ENCODE data around the gene OSBPL7. TPM values are rescaled to one million over a fixed set of nuclear protein-coding genes. Genes with fewer than 3 reads are reported as not detected.
"Not testable (repeated sequence)": the region's sequence is repeated elsewhere in the genome, so short reads cannot be mapped to it uniquely, and the experiment has no call there.

Gene OSBPL7
- total and polyA plus RNA-seq, 4 donors, result 7.6 to 25.3 (median 11.0) TPM

DNA sequence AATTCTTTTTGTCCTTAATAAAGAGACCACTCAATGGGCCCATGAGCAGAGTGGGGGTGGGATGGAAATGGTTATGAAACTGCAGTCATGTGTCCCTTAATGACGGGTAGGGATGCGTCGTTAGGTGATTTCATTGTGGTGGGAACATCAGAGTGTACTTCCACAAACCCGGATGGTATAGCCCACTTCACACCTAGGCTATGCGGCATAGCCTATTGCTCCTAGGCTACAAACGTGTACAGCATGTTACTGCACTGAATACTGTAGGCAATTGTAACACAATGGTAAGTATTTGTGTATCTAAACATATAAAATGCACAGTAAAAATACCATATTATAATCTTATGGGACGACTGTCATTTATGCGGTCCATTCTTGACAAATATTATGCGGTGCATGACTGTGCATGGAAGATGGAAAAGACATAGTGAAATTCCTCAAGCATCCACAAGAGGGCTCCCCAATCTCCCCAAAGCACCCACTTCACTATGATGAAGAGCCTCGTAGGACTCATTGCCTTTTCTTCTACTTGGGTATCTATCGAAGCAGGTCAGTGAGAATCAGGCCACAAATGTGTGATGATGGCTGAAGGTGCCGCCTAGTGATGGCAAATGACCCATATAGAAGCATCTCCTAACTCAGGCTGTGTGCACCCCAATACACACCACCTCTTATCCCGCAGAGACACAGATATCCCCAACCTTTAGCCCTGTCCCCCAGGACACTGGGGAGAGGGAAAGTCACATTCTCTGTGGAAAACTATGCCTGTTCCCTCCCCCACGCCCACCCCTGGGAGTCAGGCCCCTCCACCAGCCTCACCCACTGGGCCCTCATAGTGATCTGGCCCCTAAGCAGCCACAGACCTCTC is 45.0 kb downstream of the OSBPL7 start:
- Histone ChIP-seq H3K4me1 (ENCODE audit: control insufficient read depth in 5 of 5, insufficient read depth in 5 of 5, low read length in 5 of 5) (no peaks in the 10 kb centered on the region), H3K27ac (ENCODE audit: low read depth in 1 of 2, low read length in 1 of 2) (no peak overlapping the region), H3K4me3 (no peak overlapping the region), H3K36me3 (ENCODE audit: control insufficient read depth in 4 of 4, insufficient read depth in 4 of 4, low read length in 4 of 4) (no peaks in the 10 kb centered on the region), H3K9me3 (ENCODE audit: control insufficient read depth in 4 of 4, insufficient read depth in 3 of 4, low read length in 3 of 4) (peaks cover 0 to 4% (median 0%) of the 10 kb centered on the region in 4 donors), H3K9ac (ENCODE audit: insufficient read depth in 1 of 2, low read length in 2 of 2) (no peak overlapping the region), H3K27me3 (ENCODE audit: control insufficient read depth in 3 of 3, insufficient read depth in 3 of 3, low read length in 2 of 3) (peaks cover 0 to 30% (median 9%) of the 10 kb centered on the region in 3 donors)
- DNase-seq, result peak in 2 of 3 donors; percentile 13 to 16
- ATAC-seq (ENCODE audit: insufficient read depth, low FRiP score), result no peak
- WGBS, 2 donors, result 47% methylated on average over 14 of the region's 14 CpGs
- TF ChIP-seq, protein P1, sequence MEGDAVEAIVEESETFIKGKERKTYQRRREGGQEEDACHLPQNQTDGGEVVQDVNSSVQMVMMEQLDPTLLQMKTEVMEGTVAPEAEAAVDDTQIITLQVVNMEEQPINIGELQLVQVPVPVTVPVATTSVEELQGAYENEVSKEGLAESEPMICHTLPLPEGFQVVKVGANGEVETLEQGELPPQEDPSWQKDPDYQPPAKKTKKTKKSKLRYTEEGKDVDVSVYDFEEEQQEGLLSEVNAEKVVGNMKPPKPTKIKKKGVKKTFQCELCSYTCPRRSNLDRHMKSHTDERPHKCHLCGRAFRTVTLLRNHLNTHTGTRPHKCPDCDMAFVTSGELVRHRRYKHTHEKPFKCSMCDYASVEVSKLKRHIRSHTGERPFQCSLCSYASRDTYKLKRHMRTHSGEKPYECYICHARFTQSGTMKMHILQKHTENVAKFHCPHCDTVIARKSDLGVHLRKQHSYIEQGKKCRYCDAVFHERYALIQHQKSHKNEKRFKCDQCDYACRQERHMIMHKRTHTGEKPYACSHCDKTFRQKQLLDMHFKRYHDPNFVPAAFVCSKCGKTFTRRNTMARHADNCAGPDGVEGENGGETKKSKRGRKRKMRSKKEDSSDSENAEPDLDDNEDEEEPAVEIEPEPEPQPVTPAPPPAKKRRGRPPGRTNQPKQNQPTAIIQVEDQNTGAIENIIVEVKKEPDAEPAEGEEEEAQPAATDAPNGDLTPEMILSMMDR (IDR thresholded peaks at IDR 0.05; ENCODE audit: control extremely low read depth, extremely low read depth), result peak; percentile 62

DNA sequence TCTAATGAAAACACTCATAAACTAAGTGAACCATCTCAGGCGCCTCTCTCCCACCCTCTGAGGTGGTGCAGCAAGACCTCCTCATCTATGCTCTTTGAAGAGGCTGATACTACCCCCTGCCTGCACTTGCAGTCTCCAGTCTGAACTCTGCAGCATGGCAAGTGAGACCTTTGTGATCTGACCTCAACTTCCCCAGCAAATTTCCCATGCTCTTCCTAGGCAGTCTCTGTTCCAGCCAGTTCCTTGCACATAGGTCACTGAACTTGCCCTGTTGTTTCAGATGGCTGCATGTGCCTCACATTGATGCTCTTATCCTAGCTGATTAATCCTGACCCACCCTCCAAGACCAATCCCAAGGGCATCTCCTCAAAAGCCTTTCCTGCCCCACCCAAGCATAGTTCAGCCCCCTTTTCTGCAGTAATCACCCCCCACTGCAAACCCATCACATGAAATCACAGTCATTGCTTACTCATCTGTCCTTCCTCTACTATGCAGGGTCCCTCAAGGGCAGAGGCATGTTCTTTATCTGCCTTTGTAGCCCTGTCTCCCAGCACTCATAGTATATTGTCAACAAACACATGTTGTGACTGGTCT is 46.5 kb downstream of the OSBPL7 start:
- no peak for ATAC-seq (ENCODE audit: insufficient read depth, low FRiP score)
- peaks cover 0 to 26% (median 9%) of the 10 kb centered on the region in 3 donors for H3K27me3 ChIP-seq (ENCODE audit: control insufficient read depth in 3 of 3, insufficient read depth in 3 of 3, low read length in 2 of 3)
- no peak overlapping the region for H3K4me3 ChIP-seq
- WGBS, 2 donors, result 63 to 77% methylated on average over 1 of the region's 1 CpG
- H3K4me1 ChIP-seq (ENCODE audit: control insufficient read depth in 5 of 5, insufficient read depth in 5 of 5, low read length in 5 of 5), result no peaks in the 10 kb centered on the region
- H3K27ac ChIP-seq (ENCODE audit: low read depth in 1 of 2, low read length in 1 of 2), result no peak overlapping the region
- no peak overlapping the region for H3K9ac ChIP-seq (ENCODE audit: insufficient read depth in 1 of 2, low read length in 2 of 2)
- TF ChIP-seq, protein P1 (IDR thresholded peaks at IDR 0.05; ENCODE audit: control extremely low read depth, extremely low read depth), result no peak
- DNase-seq, result no peak
- no peaks in the 10 kb centered on the region for H3K36me3 ChIP-seq (ENCODE audit: control insufficient read depth in 4 of 4, insufficient read depth in 4 of 4, low read length in 4 of 4)
- peaks cover 0 to 6% (median 0%) of the 10 kb centered on the region in 4 donors for H3K9me3 ChIP-seq (ENCODE audit: control insufficient read depth in 4 of 4, insufficient read depth in 3 of 4, low read length in 3 of 4)

DNA sequence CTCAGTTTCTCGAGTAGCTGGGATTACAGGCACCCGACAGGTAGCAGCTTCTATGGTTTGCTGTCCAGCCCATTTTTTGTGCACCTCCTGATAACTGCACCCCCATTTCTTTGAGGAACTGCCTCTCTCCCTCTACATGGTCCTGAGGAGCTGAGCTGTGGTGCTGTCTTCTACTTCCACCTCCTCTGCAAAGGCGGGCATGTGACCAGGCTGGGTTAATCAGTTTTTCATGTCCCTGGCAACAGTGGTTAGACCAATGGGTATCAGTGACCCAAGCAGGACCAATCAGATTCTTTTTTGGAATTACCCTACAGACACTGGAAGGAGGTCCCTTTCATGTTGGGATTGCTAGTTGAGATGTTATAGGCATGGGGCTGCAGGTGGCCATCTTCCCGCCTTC is 47.3 kb downstream of the OSBPL7 start:
- peaks cover 0 to 21% (median 9%) of the 10 kb centered on the region in 3 donors for H3K27me3 ChIP-seq (ENCODE audit: control insufficient read depth in 3 of 3, insufficient read depth in 3 of 3, low read length in 2 of 3)

DNA sequence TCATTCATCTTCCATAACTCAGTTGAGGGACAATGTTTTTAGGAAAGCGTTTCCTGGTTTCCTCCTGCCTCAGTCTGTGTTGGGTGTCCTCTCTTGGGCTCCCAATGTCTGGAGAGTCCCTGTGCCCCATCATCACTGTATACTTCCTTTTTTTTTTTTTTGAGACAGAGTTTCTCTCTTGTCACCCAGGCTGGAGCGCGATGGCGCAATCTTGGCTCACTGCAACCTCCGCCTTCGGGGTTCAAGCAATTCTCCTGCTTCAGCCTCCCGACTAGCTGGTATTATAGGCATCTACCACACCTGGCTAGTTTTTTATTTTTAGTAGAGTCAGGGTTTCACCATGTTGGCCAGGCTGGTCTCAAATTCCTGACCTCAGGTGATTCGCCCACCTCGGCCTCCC is 47.9 kb downstream of the OSBPL7 start:
- not testable (repeated sequence) for H3K9me3 ChIP-seq (ENCODE audit: control insufficient read depth in 4 of 4, insufficient read depth in 3 of 4, low read length in 3 of 4); H3K4me1 ChIP-seq (ENCODE audit: control insufficient read depth in 5 of 5, insufficient read depth in 5 of 5, low read length in 5 of 5); DNase-seq; H3K27ac ChIP-seq (ENCODE audit: low read depth in 1 of 2, low read length in 1 of 2); H3K9ac ChIP-seq (ENCODE audit: insufficient read depth in 1 of 2, low read length in 2 of 2); ATAC-seq (ENCODE audit: insufficient read depth, low FRiP score); H3K36me3 ChIP-seq (ENCODE audit: control insufficient read depth in 4 of 4, insufficient read depth in 4 of 4, low read length in 4 of 4); H3K4me3 ChIP-seq
- 76 to 83% methylated on average over 9 of the region's 9 CpGs for WGBS, 2 donors
- H3K27me3 ChIP-seq (ENCODE audit: control insufficient read depth in 3 of 3, insufficient read depth in 3 of 3, low read length in 2 of 3), result peaks cover 0 to 18% (median 9%) of the 10 kb centered on the region in 3 donors

More for the DNA sequence above, 47.3 kb downstream of the OSBPL7 start:
- H3K27ac ChIP-seq (ENCODE audit: low read depth in 1 of 2, low read length in 1 of 2), result no peak overlapping the region
- no peak overlapping the region for H3K4me3 ChIP-seq
- H3K9me3 ChIP-seq (ENCODE audit: control insufficient read depth in 4 of 4, insufficient read depth in 3 of 4, low read length in 3 of 4), result peaks cover 0 to 6% (median 0%) of the 10 kb centered on the region in 4 donors
- WGBS, 2 donors, result 73 to 75% methylated on average over 4 of the region's 4 CpGs
- H3K36me3 ChIP-seq (ENCODE audit: control insufficient read depth in 4 of 4, insufficient read depth in 4 of 4, low read length in 4 of 4), result no peaks in the 10 kb centered on the region
- no peak overlapping the region for H3K9ac ChIP-seq (ENCODE audit: insufficient read depth in 1 of 2, low read length in 2 of 2)
- ATAC-seq (ENCODE audit: insufficient read depth, low FRiP score) (no peak), DNase-seq (no peak)
- no peaks in the 10 kb centered on the region for H3K4me1 ChIP-seq (ENCODE audit: control insufficient read depth in 5 of 5, insufficient read depth in 5 of 5, low read length in 5 of 5)
- TF ChIP-seq, protein P1 (IDR thresholded peaks at IDR 0.05; ENCODE audit: control extremely low read depth, extremely low read depth), result no peak
